GM12892 (cell line): ENCODE data around the gene ZIC4.

Experiments used
- DNase-seq: peaks from one replicate; pipeline ENCODE4 v3.0.0; 2011; ENCODE audit not compliant: insufficient read length
- FAIRE-seq: peaks from 2 replicates; lab custom pipeline; 2011; peaks lifted over from hg19 to GRCh38; lab: Jason Lieb, UNC
- POLR2A ChIP-seq: IDR thresholded peaks from 2 replicates; pipeline ENCODE4 v1.6.1; 2011; ENCODE audit warnings: low read depth, low read length, control low read depth
- POLR2AphosphoS5 ChIP-seq: IDR thresholded peaks from 2 replicates; pipeline ENCODE4 v1.6.1; 2011; ENCODE audit warnings: low read depth, low read length, control low read depth
- TAF1 ChIP-seq: IDR thresholded peaks from 2 replicates; pipeline ENCODE4 v1.6.1; 2011; ENCODE audit warnings: low read depth, mild to moderate bottlenecking, control low read depth, low read length, borderline replicate concordance

Gene ZIC4

DNA sequence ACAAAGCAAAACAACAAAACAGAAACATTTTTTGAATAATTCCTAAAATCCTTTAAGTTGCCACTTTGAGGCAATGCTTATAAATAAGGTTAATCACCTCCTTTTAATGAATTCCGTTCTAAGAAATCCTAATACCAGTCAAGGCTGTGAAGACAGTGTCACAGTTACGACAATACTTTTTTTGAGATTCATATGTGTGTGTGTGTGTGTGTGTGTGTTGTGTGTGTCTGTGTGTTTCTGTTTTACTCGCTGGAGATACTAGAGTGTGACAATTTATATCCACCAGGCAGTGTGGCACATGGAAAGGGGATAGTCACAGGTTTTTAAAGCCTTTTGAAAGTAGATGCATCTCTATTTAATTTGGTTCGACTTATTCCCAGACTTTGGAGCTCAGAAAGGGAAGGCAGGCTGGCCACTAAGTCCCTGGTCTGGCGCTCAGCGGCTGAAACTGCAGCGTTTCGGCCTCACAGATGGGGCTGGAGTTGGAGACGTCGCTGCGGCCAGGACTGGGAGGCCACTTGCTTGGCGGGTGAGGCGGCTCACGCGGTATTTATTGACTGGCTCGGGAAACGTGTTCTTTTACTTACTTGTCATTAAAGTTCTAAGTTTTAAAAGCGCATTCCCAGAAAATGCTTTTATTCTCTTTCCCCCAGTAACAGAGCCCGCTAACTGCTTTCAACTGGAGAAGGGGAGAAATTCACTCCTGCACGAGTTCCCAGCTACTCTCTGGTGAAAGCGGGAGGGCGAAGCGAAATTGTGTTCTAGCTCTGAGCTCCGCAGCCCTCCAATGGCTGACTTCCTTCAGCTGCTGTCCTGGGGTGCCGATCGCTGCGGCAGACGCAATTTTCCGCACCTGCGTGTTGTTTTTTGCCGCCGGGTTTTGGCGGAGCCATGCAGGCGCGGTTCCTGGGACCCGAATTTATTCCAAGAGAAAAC lies 16.5 kb upstream of the ZIC4 start:
- no peak for TF ChIP-seq TAF1
- no peak for TF ChIP-seq POLR2AphosphoS5
- no peak for TF ChIP-seq POLR2A
- FAIRE-seq (no peak), DNase-seq (no peak)

DNA sequence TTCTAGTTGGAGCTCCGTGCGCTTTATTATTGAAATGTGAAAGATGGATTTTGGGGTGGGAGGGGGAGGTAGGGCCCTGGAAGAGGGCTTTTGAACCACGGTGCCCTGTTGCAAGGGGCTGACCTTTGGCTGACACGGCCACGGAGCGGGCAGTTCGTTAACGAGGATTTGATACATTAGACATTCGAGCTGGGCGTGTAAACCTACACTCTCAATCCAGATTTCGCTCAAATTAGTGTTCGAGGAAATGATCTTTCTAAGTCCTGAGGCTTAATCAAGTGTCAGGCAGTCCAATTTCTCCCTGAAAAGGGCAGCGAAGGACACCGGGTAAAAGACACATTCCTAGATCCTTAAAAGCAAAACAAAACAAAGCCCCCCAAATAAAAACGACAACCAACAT lies 15.9 kb upstream of the ZIC4 start:
- TF ChIP-seq POLR2AphosphoS5 = no peak
- FAIRE-seq (no peak), DNase-seq (no peak)

DNA sequence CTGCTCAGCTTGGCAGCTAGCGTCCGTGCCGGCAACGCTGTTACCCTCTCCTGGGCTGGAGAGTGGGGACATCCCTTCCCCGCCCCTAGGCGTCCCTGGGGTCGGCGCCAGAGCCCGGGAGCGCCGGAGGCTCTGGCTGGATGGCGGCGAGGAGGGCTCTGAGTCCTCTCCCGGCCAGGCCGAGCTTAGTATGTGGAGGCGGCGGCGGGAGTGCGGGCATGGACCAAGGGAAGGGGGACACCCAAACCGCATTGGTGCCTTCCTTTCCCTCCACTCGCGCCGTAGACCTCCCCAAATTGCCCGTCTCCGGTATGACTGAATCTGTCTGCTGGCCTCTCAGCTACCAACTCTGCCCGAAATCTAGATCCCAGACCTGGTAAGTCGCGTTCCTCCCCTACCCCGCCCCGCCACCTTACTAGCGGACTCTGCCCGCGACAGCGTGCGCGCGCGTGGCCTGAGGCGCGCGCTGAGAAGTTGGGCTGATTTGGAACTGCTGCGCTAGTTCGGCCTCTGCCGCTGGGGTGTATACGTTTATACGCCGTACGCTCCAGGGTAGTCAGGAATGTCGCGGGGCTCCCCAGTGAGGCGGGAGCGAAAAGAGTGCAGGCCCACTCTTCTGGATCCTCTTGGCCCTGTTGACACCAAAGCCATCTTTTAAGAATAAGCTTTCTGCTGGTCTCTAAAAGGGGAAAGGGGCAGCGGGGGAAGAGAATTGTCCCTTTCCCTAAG lies 15.0 kb upstream of the ZIC4 start:
- DNase-seq (no peak), FAIRE-seq (no peak)
- TF ChIP-seq TAF1 (no peak), POLR2AphosphoS5 (no peak), POLR2A (no peak)

DNA sequence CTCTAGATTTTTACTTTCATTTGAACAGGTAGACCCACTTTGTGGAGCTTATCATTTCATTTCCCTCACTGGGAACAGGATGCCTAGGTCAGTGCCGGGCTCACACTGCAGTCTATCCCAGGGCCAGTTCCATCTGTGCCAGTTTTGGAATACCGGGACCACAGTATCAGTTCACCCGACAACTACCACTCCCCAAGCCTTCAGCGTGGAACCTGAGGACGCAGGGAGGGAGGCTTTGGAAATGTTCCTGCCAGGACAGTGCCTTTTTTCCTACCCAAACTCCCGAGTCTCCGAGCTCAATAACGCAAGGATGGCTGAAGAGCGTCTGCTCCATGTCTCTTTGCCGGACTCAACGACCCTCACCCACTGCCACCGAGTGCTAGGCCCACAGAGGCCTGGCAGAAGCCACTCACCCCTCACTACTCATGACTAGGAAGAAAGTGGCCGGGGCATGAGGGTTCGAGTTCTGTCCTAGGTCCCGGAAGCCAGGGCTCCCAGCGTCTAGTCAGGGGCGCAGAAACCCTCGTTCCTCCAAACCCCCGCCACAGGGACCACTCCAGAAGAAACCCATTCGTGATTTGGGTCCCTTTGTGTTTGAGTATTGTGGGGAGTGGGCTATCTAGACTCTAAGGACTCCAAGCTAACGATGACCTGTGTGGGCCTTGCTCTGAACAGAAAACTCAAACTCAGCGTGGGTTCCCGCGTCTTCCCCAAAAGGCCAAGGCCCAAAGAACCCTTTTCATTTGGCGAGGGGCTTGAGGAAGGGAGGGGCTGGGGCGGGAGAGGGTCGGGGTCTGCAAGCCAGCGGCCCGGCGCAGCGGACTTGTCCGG lies 14.2 kb upstream of the ZIC4 start:
- FAIRE-seq = no peak
- TF ChIP-seq TAF1 (no peak), POLR2A (no peak), POLR2AphosphoS5 (no peak)

DNA sequence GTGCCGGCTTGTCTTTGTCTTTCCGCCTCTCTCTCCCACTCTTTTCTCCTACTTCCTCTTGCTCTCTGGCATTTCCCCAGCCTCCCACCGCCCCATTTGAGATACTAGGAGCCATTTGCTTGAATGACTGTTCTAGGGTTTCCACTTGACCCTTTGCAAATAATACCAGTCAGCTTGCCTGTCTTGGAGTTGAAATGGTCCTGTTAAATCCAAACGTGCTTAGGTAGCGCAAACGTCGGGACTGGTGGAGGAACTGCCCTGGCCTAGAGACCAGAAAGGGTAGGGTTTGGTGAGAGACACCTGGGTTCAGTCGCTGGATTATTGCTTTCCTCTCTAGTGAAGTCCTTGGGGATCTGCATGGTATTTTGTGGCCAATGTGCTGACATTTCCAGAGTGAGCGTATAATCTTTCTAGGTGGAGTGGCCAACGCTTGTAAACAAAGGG lies 13.5 kb upstream of the ZIC4 start:
- TF ChIP-seq POLR2AphosphoS5 (no peak), POLR2A (no peak), TAF1 (no peak)
- FAIRE-seq (no peak), DNase-seq (no peak)

More for the DNA sequence above, 14.2 kb upstream of the ZIC4 start:
- no peak for DNase-seq

DNA sequence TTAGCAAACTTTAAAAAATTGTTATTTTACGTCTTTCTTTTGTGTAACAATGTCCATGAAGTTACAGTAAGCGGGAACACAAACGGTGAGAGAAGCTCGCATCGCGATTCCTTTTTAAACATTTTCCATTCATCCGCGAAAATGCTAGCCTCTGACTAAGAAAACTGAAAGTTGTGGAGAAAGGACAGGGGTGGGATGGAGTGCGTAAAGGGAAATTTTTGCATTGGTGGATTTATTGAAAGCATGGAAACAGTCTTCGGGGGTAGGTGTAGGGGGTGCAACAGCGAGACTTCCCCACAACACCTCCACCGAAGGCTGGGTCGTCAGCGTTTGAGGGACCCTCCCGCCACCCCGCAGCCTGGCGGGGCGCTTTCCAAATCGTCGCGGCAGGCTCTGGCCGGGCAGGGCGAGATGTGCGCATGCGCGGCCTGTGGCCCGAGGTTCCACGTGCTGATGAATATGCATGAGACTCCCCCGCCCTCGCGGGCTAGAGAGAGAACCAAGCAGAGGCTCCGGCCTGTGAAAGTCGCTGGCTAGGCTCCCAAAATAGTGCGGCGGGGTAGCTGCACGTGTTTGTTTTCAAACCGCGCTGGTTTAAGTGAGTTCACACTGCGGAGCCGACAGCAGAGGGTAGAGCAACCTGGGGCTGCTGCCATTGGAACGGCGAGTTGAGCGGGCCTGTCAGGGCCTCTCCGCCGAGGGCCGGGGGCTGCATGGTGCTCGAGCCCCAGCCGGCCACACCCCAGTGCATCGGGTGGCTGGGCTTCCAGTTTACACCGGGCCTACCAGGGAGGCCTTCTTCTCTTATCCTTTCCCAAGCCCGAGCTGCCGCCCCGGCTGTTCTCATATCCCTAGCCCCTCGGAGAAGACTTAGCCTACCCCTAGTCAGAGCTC lies 12.7 kb upstream of the ZIC4 start:
- FAIRE-seq (no peak), DNase-seq (no peak)
- no peak for TF ChIP-seq POLR2A
- TF ChIP-seq POLR2AphosphoS5 = no peak
- TF ChIP-seq TAF1 = no peak

DNA sequence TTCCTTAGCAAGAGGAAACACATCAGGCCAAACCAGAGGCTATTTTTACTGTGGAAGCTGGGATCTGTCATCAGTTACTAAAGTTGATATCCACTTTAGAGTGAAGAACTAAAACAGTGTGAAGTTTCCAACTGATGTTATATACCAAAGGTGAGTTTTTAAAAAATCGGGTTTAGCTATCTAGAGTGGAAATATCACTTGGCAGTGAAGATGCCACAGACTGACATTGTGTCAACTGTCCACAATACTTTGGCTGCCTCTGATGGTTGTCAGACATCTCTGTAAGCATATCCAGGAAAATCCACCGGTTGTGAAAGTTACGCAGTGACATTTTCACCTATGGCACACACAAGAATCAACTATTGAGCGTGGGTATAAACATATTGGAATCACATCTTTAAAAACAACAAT lies 12.0 kb upstream of the ZIC4 start:
- no peak for TF ChIP-seq TAF1
- FAIRE-seq (no peak), DNase-seq (no peak)

DNA sequence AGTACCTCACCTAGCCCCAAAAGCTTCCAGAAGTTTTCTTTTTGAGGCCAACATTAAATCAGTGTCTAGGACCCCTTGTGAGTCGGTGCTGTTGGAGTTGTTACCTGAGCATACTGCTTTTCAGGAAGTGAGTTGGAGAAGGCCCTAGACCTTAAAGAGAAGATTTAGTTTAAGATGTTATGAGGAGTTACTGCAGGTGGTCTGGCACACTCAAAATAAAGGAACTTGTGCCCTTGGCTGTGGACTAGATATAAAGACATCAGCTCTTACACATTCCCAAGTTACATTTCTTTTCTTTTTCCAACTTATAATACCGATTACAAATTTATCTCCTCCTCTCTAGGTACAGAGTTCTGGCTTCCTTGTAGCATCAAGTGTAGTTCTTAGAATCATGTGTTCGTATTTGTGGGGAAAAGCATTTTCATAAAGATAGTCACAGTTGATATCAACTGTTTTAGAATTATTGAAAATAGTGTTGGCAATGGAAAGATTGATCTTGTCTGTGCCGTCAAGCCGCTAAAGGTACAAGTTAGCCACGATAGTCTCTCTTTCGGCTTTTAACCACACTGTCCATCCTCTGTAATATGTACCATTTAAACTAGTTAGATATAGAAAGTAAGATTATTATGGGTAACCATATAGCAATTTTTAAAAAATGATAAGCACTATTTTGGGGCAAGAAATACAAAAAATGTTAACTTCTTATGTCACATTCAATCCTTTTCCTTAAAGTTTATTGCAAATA lies 11.4 kb upstream of the ZIC4 start:
- no peak for DNase-seq
- no peak for TF ChIP-seq TAF1
- no peak for TF ChIP-seq POLR2AphosphoS5
- TF ChIP-seq POLR2A = no peak
- no peak for FAIRE-seq

DNA sequence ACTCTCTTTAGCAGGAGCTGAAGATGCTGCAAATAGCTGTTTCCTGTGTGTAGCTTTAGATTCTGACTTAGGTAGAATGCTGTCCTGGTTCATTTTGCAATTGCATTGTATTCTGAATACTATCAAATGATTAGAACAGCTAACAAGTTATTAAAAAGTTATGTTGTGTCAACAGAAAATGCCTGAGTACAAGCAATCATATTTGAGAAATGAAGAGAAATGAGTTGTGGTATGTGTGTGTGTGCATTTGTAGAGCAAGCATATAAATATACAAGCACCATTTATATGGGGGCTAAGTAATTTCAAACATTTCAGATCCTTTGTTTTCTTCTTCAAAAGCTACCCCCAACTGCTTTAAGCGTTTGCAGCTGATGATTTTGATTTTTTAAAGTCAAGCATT lies 10.6 kb upstream of the ZIC4 start:
- FAIRE-seq (no peak), DNase-seq (no peak)
- no peak for TF ChIP-seq POLR2AphosphoS5
- TF ChIP-seq TAF1 = no peak
- TF ChIP-seq POLR2A = no peak

DNA sequence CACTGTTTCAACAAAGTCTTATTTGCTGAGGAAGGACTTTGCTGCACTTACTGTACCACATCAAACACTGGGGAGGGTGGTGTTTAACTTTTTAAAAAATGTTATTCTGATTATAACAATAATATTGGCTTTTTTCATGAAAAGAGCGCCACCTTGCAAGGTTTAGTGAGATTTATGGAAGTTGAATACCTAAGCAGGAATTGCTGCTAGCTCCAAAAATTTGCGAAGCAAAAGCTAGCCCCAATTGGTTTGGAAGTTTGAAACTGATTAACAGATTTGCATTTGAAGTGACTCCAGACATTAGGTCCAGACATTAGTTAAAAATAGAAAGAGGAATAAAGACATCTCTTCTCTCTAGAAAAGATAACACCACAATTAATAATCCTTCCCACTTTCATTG lies 9.5 kb upstream of the ZIC4 start:
- FAIRE-seq (no peak), DNase-seq (no peak)
- no peak for TF ChIP-seq TAF1
- TF ChIP-seq POLR2A = no peak
- no peak for TF ChIP-seq POLR2AphosphoS5
